Liver (tissue), 2 donors: ENCODE results near the gene FETUB.

Experiments used
- CTCF ChIP-seq: fragments of 150-350 bp; IDR thresholded peaks from 2 replicates; pipeline ENCODE4 v1.5.1; 2017; ENCODE audit warnings: improper control_type of control experiment, low read depth, low read length; ENCODE audit not compliant: missing input control
- REST ChIP-seq: IDR thresholded peaks from 2 replicates; pipeline ENCODE4 v1.6.1; 2016; ENCODE audit warnings: antibody characterized with exemption, mild to moderate bottlenecking
- YY1 ChIP-seq: IDR thresholded peaks from 2 replicates; pipeline ENCODE4 v1.6.1; 2016; ENCODE audit warnings: antibody characterized with exemption, mild to moderate bottlenecking
- donor health status: healthy.

DNA sequence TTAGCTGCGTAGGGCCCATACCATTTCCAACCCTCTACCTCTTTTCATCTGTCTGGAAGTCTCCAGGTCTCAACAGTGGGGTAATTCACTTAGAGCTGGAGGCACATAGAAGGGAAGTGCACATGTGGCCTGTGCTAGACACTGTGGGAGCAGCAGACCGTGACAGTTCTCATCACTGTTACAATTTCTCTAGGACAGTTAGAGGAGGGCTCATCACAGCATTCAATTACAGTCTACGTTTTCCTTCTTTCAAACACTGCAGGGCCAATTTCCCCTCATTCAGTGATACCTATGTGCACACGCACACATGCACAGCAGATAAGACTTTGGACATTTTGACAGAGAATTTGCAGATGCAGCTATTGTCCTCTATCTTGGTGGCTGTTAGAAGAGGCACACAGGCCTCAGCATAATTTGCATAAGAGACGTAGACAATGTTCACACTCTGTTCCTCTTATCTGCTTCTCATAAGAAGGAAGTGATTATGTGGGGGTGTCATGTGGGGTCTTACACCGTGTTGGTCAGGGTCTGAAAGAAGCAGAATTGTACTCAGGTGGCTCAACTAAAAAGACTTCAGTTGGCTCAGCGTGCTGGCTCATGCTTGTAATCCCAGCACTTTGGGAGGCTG lies 13.0 kb downstream of the FETUB start:
- TF ChIP-seq REST (no peak), CTCF (no peak), YY1 (no peak)
